ENCODE measurements around the gene UBXN6. TPM values are rescaled to one million over a fixed set of nuclear protein-coding genes. Genes with fewer than 3 reads are reported as not detected.

UBXN6 gene
- total RNA-seq, 1 experiment from 2014 or later = 76.5 TPM

- Histone ChIP-seq H3K9me2 (ENCODE audit: insufficient read depth) (no peaks in the 10 kb centered on the region), H3K4me3 (replicated peaks in 1 of 2; ENCODE audit: low read depth in 1 of 2, low read length in 2 of 2) (no peak overlapping the region), H3K9me3 (ENCODE audit: control insufficient read depth in 1 of 2, insufficient read depth in 1 of 2, low read depth in 1 of 2, low read length in 2 of 2) (no peaks in the 10 kb centered on the region), H3K27ac (ENCODE audit: low read depth, low read length) (no peak overlapping the region), H3K27me3 (ENCODE audit: insufficient read depth, low read length) (no peaks in the 10 kb centered on the region), H4K20me1 (ENCODE audit: insufficient read depth) (no peaks in the 10 kb centered on the region), H3K36me3 (ENCODE audit: control insufficient read depth in 1 of 2, insufficient read depth in 2 of 2, low read length in 2 of 2) (peaks cover 48 to 60% of the 10 kb centered on the region in 2 experiments), H3K79me2 (ENCODE audit: insufficient read depth, low read length) (peaks cover 7% of the 10 kb centered on the region), H2AFZ (ENCODE audit: low read depth, low read length, poor library complexity, severe bottlenecking) (no peak overlapping the region), H3K4me2 (ENCODE audit: low read length) (no peak overlapping the region), H3K4me1 (ENCODE audit: control insufficient read depth in 1 of 2, insufficient read depth in 2 of 2, low read length in 2 of 2) (no peaks in the 10 kb centered on the region), H3K9ac (ENCODE audit: low read length) (no peak overlapping the region)
- ATAC-seq (no peak), DNase-seq (ENCODE audit: low read depth, low spot score) (no peak)
- intact Hi-C loops (cut with micrococcal nuclease) = no loop called here
- RAD21 ChIA-PET (ENCODE audit: low non-redundant PET in 1 of 2, low total read pairs in 2 of 2, uncharacterized antibody in 2 of 2, unreplicated experiment in 2 of 2) = no interaction called here
- no peak for TF ChIP-seq EZH2 (IDR thresholded peaks at IDR 0.05)
- TF ChIP-seq CBX3 (IDR thresholded peaks at IDR 0.05; ENCODE audit: low read depth) = no peak
- no peak for TF ChIP-seq ELF1 (IDR thresholded peaks at IDR 0.05; ENCODE audit: borderline replicate concordance, low read depth)
- no peak for TF ChIP-seq RAD21 (IDR thresholded peaks at IDR 0.05; ENCODE audit: low read depth)
- TF ChIP-seq, protein P1, sequence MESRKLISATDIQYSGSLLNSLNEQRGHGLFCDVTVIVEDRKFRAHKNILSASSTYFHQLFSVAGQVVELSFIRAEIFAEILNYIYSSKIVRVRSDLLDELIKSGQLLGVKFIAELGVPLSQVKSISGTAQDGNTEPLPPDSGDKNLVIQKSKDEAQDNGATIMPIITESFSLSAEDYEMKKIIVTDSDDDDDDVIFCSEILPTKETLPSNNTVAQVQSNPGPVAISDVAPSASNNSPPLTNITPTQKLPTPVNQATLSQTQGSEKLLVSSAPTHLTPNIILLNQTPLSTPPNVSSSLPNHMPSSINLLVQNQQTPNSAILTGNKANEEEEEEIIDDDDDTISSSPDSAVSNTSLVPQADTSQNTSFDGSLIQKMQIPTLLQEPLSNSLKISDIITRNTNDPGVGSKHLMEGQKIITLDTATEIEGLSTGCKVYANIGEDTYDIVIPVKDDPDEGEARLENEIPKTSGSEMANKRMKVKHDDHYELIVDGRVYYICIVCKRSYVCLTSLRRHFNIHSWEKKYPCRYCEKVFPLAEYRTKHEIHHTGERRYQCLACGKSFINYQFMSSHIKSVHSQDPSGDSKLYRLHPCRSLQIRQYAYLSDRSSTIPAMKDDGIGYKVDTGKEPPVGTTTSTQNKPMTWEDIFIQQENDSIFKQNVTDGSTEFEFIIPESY (IDR thresholded peaks at IDR 0.05; ENCODE audit: extremely low read depth, insufficient replicate concordance, low read length) = no peak
- TF ChIP-seq, protein P2, sequence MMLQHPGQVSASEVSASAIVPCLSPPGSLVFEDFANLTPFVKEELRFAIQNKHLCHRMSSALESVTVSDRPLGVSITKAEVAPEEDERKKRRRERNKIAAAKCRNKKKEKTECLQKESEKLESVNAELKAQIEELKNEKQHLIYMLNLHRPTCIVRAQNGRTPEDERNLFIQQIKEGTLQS (IDR thresholded peaks at IDR 0.05) = no peak
- no peak for TF ChIP-seq ZFX (IDR thresholded peaks at IDR 0.05)
- TF ChIP-seq CTCF (IDR thresholded peaks at IDR 0.05 in 2 of 3, conservative IDR thresholded peaks at IDR 0.05 in 1 of 3; ENCODE audit: borderline replicate concordance in 1 of 3, insufficient read depth in 1 of 3, low read depth in 2 of 3, low read length in 2 of 3) = no peak
- TF ChIP-seq EGR1 (IDR thresholded peaks at IDR 0.05; ENCODE audit: low read depth) = no peak
- no peak for TF ChIP-seq JUND (IDR thresholded peaks at IDR 0.05)
- TF ChIP-seq YY1 (IDR thresholded peaks at IDR 0.05; ENCODE audit: extremely low read depth, insufficient replicate concordance, low read depth, low read length) = no peak
- no peak for TF ChIP-seq MAX (IDR thresholded peaks at IDR 0.05)
- no peak for TF ChIP-seq FOSL1 (IDR thresholded peaks at IDR 0.05; ENCODE audit: low read depth)
- POLR2A ChIA-PET = no interaction called here
- no TSS peak for BruUV-seq (replicated peaks)
- CTCF ChIA-PET = no interaction called here
Measured at GRCh38 chr19:4428326-4428975, 29.1 kb downstream of the UBXN6 start.
